HL-60 (cell line): ENCODE results near the gene NABP2.
A peak's percentile ranks its signal among the peaks of the same experiment; 100 is the strongest.

ENCODE experiments used
- DNase-seq, 2 experiments: peaks; one replicate each; pipeline ENCODE4 v3.0.0-alpha.2; 2010 to 2020; ENCODE audit warnings: low read depth in 1 of 2, low spot score in 1 of 2
- H3K27ac ChIP-seq: fragments of 250-450 bp; sonication (Bioruptor Pico); replicated peaks from 2 replicates; pipeline ENCODE4 v1.5.1; 2020; ENCODE audit warnings: mild to moderate bottlenecking, moderate library complexity
- H3K27me3 ChIP-seq: fragments of 250-450 bp; sonication (Bioruptor Pico); 2 replicates; pipeline ENCODE4 v1.5.1; 2021; ENCODE audit warnings: mild to moderate bottlenecking, moderate library complexity; ENCODE audit not compliant: insufficient read depth, poor library complexity, severe bottlenecking
- H3K4me3 ChIP-seq: replicated peaks from 2 replicates; pipeline ENCODE4 v1.5.1; 2011; ENCODE audit warnings: mild to moderate bottlenecking, control low read depth, low read length; ENCODE audit not compliant: insufficient read depth
- CTCF ChIP-seq: IDR thresholded peaks from one replicate; pipeline ENCODE4 v1.5.1; 2011; ENCODE audit warnings: low read length, control low read depth, inconsistent platforms; ENCODE audit not compliant: insufficient read depth
- GABPA ChIP-seq: IDR thresholded peaks from 2 replicates; pipeline ENCODE4 v1.6.1; 2012; ENCODE audit warnings: low read depth
- POLR2AphosphoS5 ChIP-seq: IDR thresholded peaks from 2 replicates; pipeline ENCODE4 v1.6.1; 2012; ENCODE audit warnings: low read depth
- REST ChIP-seq: IDR thresholded peaks from 2 replicates; pipeline ENCODE4 v1.6.1; 2012; ENCODE audit warnings: low read depth; ENCODE audit not compliant: insufficient replicate concordance
- SPI1 ChIP-seq: IDR thresholded peaks from 2 replicates; pipeline ENCODE4 v1.6.1; 2012; ENCODE audit warnings: low read depth, mild to moderate bottlenecking, borderline replicate concordance

The NABP2 gene

GRCh38 chr12:56188131-56188777 lies 35.9 kb upstream of the NABP2 start:
- DNase-seq: peak in 1 of 2 experiments; percentile 30
- H3K27me3 ChIP-seq: no peaks in the 10 kb centered on the region
- peak overlapping the region; percentile 86 for H3K4me3 ChIP-seq
- no peak for TF ChIP-seq REST
- no peak for TF ChIP-seq POLR2AphosphoS5
- no peak for TF ChIP-seq CTCF
- TF ChIP-seq GABPA: no peak
- TF ChIP-seq SPI1: no peak
- peak overlapping the region; percentile 78 for H3K27ac ChIP-seq

- H3K27ac ChIP-seq: peak overlapping the region; percentile 78
- DNase-seq: no peak
- TF ChIP-seq SPI1 (no peak), REST (no peak), GABPA (no peak), POLR2AphosphoS5 (no peak)
- peak overlapping the region; percentile 86 for H3K4me3 ChIP-seq
- no peaks in the 10 kb centered on the region for H3K27me3 ChIP-seq
Measured at GRCh38 chr12:56188778-56189098, 35.4 kb upstream of the NABP2 start.

- Histone ChIP-seq H3K27me3 (no peaks in the 10 kb centered on the region), H3K27ac (peak within 1 kb of the TSS; percentile 78), H3K4me3 (peak within 1 kb of the TSS; percentile 86)
- peak; percentile 58 for TF ChIP-seq CTCF
- no peak for TF ChIP-seq GABPA
- no peak for TF ChIP-seq SPI1
- no peak for TF ChIP-seq REST
- TF ChIP-seq POLR2AphosphoS5: peak; percentile 57; the same call in 1 of the 2 replicates
- peak; percentile 84 to 86 for DNase-seq
Measured at GRCh38 chr12:56189099-56189917, 34.8 kb upstream of the NABP2 start, which contains the start of gene SMARCC2. SMARCC2 (minus strand) TSS chr12:56189483; CDS start chr12:56189461, 22 bp downstream.
